Left forelimb (tissue), 1 donor: ENCODE data around the gene EPS8.

Source experiments
- DNase-seq: peaks from one replicate; pipeline ENCODE4 v3.0.0-alpha.2; 2018; ENCODE audit warnings: low spot score

EPS8 gene

DNA sequence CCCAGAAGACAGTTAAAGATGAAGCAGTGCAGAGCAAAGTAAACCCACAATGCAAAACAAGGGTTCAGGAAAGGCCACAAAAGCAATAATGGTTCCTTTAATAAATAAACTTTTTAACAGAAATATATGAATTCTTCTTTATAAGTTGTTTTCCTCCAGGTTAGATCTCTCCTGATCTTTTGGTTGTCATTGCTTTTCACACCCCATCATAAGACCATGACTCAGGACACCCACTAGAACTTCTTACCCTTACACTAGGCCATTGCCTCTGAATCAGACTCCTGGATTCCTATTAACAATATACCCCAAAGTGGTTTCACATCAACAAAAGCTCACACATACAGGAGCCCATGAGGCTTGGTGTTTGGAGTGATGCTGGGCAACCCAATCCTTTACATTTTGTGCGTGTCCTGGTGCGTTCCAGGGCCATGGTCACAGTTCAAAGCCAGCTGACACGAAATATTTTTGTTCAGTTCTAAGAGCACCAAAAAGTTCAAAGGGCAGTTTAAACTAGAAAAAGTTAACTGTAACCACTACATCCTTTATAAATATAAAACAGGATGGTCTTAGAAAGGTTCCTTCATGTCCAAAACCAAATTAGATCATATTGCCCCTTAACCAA lies 187.0 kb downstream of the EPS8 start:
- DNase-seq: no peak

DNA sequence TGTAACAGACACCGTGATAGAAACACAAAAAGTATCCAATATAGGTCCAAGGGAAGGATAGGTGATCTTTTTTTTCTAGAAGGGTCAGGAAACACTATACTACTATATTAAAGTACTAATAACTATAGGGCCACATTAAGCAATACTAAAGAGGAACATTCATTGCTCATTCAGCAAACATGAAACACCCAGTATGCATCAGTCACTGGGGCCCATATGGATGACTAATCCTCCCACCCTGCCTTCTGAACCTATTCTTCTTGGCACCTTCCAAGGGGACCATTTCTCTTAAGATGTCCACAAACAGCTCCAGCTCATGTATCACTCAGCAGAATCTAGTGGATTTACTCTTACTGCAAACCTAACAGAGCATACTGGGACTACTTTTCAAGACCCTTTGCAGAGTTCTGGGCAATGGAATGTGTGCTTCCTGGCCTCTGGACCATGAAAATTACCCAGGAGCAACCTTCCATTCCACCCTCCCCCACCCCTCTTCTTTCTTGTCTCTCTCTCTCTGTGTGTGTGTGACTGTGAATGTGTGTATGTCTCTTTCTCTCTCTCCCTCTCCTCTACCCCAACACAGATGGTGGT lies 187.9 kb downstream of the EPS8 start:
- DNase-seq: no peak

DNA sequence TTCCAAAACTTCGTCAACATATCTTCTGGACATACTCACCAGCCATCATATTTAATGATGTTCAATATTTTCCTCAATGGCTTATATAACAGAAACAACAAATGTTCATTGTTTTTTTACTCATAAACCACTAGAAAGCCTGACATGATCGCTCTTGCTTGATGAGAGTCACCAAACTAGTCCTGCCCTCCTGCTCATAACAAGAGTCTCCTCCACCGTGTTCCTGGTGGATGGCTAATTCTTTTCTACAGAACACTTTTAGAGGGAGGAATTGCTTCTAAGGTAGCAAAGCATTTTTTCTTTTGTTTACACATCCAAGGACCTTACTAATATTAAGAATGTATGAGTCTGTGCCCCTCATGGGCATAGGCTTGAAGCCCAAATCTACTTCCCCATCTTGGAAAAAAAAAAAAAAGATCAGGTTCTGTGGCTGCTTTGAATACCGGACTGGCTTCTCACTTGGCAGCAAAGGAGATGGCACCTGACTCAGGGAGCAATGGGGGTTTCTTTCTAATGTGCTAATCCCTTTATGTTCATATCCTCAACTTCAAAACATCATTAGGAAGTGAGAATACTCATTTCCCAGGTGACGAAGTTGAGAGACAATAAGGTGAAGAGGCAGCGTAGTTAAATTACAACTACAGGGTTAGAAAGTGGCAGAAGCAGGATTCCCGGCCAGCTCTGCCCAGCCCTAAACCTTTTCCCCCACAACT lies 188.8 kb downstream of the EPS8 start:
- no peak for DNase-seq

DNA sequence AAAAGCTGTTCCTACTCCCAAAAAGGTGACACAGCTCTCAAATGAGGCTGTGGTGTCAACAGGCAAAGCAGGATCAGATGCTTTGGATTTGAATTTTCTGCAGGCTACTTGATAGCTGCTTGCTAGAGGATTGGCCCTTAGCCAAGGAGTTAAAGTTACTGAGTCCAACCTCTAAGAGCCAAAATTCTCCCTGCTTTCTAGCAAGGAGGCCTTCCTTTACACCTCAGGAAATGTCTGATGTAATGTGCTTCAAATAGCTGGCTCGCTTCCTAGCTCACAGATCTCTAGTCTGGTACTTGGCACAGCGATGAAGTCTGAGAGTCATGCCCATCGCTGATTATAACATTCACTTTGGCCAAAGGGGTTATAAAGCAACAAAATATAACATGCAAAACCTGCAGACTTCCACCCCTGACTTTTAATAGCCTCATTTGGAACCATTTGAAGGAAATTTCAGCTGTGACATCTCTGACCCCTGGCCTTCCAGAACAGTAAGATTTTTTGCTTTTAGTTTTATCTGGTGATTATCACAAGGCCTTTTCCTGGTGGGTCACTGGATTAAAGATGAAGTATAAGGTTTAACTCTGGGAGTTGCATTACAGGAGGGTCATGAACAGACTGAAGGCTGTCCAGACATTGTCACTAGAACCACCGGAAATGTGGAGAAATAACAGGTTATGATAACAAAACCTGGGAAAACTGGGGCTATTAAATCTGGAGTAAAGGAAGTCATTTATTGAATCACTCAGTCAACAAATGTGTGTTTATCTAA lies 189.7 kb downstream of the EPS8 start:
- no peak for DNase-seq

DNA sequence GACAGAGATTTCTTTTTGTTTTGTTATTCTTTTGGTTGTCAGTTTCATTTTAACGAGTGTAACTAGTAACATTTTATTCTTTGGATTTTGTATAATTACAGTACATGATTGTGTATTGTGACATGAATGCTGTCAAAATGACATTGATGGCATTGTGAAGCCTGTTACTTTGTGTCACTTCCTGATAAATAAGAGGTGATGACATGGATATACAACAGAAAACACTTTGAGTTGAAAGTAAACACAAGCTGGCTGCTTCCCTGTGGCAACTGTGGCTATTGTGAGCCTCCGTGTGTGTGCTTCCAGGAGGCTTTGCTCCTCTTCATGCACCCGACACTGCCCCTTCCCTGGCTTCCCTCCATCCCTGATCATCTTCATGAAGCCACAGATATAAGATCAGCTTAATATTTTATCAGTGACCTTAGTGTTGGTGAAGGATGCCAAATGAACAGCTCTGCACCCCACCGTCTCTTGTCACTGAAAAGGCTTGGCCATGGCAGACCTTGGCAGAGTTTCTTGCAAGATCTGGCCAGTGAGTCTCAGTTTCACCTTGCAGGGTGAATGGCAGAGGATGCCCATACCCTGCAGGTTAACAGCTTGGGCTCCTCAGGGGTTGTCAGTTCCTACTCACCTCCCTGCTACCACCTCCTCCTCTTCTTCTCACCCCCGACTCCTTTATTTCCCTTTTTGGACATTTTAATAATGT lies 191.9 kb downstream of the EPS8 start:
- no peak for DNase-seq

DNA sequence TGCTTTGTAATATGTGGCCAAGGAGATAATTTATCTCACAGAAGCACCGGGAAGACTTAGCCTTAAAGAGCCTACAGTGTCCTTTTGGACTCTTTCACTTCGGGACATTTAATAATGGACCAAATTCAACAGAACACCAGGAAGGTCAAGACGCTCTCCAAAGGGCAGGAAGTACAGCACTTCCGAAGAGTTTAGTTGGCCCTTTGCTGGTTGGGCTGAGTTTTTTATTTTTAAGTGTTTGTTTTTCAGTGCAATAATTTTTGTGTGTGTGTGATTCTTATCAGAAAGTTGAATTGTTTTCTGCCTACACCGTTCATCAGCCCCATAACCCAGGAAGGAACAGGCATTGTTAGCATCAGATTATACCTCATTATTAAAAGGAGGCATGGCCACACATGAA lies 193.0 kb downstream of the EPS8 start:
- DNase-seq: no peak

DNA sequence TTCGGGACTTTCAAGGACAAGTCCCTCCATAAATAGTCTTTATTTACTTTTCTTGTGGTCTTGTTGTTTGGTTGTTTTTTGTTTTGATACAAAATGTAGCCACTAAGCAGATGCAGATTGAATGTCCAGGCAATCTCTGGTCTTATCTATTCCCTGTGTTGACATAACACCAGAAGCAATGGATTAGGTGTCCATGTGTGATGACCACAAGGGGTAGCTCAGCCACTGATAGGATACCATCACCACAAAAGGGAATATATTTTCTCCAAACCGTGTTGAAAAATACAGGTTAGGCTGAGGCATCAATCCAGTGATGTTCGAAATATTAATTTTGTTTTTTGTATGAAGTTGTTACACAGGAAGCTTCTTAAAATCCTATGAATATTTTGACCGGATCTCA lies 196.3 kb downstream of the EPS8 start:
- DNase-seq: no peak

DNA sequence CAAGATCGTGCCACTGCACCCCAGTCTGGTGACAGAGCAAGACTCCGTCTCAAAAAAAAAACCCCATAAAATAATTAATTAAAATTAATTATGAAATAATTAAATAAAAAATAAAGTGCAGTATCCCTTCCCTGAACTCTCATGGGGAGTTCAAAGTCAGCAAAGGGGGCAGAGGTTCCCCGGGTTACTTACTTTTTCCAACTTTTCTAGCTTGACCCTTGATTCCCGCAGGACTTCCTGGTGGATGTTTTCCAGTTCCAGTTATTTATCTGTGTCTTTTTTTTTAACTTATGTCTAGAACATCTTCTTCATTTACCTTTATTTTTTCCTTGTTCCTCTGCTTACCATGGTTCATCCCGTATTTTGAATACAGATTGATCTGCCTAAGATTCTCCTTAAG lies 197.4 kb downstream of the EPS8 start:
- no peak for DNase-seq

DNA sequence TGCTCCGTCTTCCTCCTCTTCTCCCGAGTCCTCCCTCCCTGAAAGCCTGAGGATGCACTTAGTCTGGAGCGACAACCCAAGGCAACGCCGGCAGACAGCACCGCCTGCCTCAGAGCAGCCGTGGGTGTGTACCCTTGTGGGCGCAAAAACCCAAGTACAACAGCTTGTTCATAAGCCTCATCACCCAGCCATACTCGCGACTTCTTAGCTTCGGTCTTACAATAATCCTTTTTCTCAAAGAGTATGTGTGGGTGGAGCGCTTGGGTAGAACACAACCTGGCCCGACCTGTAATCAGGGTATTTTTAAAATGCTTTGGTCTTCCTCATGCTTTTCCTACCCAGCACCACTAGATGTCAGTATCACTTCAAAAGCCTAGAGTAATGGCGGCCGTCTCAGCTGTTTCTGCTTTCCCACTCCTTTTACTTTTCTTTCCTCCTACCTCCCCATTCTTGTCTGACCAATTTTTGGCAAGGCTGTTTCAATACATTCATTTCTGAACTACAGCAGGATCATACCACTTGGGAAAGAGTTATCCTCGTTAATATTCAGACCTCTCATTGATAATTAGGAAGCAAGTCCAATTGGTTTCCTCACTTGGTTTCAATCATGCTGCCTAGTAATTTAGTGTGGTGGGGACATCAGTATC lies 198.9 kb downstream of the EPS8 start:
- peak; percentile 69 for DNase-seq

DNA sequence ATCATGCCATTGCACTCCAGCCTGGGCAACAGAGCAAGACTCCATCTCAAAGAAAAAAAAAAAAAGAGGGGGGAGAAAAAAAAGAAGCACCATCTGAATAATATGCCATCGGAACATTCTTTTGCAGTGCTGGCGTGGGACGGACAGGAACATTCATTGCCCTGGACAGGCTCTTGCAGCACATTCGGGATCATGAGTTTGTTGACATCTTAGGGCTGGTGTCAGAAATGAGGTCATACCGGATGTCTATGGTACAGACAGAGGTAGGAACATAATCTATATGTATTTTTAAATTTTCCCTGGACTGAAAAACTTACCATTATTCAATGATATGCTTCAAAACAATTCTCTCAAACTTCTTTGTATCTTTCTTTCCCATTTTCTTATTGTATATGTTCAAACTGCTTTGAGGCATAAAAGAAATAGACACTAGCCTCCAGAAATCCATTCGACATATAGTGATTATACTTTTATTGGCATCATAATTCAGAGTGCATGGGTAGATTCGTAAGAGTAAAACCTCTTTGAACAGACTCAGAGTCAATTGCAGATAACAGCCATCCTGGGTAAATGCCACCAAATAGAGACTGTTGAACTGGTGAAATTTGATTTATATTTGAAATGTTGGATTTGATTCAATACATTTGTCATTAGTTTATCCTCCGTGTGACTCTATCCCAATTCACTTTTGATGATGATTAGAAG lies 199.7 kb downstream of the EPS8 start:
- DNase-seq: no peak

DNA sequence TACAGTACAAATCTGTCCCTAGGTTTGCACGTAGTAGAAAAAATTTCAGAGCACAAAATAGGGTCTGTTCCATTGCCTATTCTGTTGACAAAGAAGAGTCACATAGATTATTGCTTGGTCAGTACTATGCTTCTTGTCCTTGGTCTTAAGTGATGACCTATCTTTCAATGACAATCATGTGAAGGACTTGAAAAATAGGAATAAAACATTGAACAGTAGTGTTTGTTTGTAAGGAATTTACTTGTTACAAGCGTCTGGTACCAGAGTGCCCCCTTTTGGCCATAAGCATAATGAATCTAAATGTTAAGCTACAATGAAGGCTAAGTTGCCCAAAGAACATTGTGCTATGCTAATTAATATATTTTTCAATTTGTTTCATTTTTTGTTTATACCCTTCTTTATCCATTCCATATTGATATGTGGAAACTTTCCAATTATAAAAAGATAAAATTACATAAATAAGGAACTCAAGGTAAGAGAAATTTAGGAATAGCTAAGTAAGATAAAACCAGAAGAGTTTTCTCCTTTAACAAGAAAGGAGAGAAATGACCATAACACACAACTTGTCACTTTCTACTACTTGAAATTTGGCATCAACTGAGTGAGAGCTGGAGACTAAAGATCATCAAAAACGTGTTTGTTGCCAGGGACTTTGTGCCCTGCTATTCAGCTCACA lies 204.7 kb downstream of the EPS8 start:
- no peak for DNase-seq

DNA sequence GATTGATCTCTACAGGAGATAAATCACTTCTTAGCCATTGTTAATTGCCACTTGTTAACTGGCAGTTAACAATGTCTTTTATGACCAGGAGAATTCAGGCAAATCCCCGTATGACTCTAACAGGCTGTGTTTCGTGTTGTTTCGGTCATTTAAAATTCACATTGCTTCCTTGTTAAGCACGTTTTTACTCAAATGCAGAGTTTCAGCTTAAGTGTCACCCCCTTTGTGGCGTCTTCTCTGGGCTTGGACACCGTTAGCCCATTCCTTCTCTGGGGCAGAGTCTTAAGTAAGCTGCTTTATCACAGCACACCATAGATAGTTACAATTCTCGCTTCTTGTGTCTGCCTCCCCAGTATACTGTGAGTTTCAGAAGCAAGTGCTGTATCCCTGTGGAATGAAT lies 205.4 kb downstream of the EPS8 start:
- no peak for DNase-seq

DNA sequence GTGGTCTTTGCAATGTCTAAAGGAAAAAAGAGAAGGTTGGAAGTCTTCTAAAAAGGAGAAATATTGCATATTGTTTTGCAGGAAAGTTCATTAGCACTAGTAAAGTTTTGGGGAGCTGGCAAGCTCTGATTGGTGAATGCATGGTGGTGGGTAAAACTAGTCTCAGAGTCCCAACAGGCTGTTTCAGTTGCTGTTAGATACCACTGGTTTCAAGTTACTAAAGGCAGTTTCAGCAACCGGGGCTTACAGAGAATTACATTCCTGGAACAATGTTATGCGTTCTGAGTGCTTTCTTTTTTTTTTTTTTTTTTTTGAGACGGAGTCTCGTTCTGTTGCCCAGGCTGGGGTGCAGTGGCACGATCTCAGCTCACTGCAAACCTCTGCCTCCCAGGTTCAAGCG lies 208.2 kb downstream of the EPS8 start:
- DNase-seq: no peak

DNA sequence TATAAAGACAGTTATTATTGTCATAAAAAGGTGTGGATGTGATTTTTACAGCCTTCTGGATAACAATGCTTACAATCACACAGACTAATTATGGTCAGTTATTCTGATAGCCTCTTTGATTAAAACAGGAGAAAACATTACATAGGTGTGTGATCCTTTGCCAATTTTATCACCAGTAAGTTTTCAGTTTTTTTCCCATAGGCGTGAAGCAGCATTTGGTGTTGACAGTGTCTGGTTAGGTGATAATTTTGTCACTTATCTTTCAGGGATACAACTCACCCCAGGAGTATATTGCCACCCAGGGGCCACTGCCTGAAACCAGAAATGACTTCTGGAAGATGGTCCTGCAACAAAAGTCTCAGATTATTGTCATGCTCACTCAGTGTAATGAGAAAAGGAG lies 208.8 kb downstream of the EPS8 start:
- DNase-seq: no peak

DNA sequence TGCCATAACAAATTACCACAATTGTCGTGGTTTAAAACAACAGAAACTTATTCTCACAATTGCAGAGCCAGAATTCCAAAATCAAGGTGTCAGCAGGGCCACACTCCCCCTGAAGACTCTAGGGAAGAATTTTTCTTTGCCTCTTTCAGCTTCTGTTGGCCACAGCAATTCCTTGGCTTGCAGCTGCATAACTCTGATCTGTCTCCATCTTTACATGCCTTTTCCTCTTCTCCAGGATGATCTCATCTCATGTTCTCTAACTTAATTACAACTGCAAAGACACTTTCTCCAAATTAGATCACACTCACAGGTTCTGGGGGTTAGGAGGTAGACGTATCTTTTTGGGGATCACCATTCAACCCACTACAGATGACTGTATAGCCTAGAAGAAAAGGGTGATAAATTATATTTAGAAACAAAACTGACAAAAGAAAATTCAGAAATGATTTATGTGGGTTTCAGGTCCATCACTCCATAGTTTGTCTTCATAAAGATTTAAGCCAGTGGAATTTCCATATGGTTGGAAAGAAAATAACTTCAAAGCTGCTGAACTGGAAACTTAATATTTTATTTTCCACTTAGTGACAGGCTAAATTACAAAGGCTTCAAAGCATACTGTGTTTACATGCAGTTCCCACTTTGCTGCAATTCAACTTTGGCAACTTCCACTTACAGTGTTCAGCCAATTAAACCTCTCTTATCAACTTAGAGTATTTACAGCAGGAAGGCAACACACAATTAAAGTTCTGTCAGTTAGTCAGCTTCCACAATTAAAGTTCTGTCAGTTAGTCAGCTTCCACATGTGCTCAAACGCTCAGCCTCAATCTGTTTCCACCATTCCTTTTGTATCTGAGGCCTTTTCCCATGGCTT lies 213.3 kb downstream of the EPS8 start:
- DNase-seq: no peak

DNA sequence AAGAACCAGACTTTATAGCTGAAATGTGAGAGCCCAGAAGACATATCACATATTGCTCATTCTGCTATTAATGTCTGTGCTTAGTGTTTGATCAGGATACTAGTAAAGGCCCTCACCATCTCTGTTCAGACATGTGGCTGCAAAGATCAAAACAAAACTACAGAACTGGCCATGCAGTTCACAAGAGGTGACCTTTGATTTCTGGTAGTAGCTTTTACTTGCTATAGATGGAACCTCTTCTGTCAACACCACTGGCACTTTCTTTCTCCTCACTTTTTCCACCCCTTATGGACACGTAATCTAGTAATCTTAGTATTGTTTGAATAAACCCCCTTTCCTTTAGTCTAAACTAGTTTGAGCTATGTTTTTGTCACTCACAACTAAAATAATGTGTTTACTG lies 214.8 kb downstream of the EPS8 start:
- no peak for DNase-seq
